SK-N-SH (cell line): ENCODE data around the gene PER1. TPM values are rescaled to one million over a fixed set of nuclear protein-coding genes. Genes with fewer than 3 reads are reported as not detected.

Experiments
- CTCF ChIA-PET: fragments of 300-600, 350-600 bp; formaldehyde crosslinking; extraction: SDS; loops from one replicate; lab custom pipeline; 2021; lab: Yijun Ruan, JAX
- POLR2A ChIA-PET: fragments of 350-600 bp; sonication (Branson Sonifier 250); formaldehyde crosslinking; extraction: SDS; loops from one replicate; lab custom pipeline; 2020; ENCODE audit warnings: antibody characterized with exemption, inconsistent platforms; lab: Yijun Ruan, JAX
- DNase-seq: peaks from one replicate; pipeline ENCODE4 v3.0.0; 2012
- H2AFZ ChIP-seq: fragments of 200-600 bp; sonication (generic); 2 replicates; pipeline ENCODE4 v1.8.1; 2016; ENCODE audit warnings: antibody characterized with exemption, mild to moderate bottlenecking, low read depth
- H3F3A ChIP-seq: fragments of 200-600 bp; sonication (generic); replicated peaks from 2 replicates; pipeline ENCODE3; 2016; ENCODE audit warnings: antibody characterized with exemption, mild to moderate bottlenecking; ENCODE audit not compliant: insufficient read depth
- H3K27ac ChIP-seq, 2 experiments: fragments of 200-500 bp in 1 of 2; fragments of 200-600 bp in 1 of 2; sonication (Bioruptor generic) in 1 of 2; sonication (generic), shearing (Covaris generic) in 1 of 2; 2 replicates each; pipeline versions ENCODE4 v1.5.1 to v1.6.1; 2014 to 2016; ENCODE audit warnings: low read depth in 2 of 2, inconsistent platforms in 1 of 2, low read length in 1 of 2, mild to moderate bottlenecking in 1 of 2, mixed read lengths in 1 of 2
- H3K27me3 ChIP-seq: fragments of 200-600 bp; sonication (generic), shearing (Covaris generic); 2 replicates; pipeline ENCODE4 v1.6.1; 2016; ENCODE audit warnings: mixed run types; ENCODE audit not compliant: insufficient read depth
- H3K36me3 ChIP-seq, 2 experiments: fragments of 200-500 bp in 1 of 2; fragments of 200-600 bp in 1 of 2; sonication (Bioruptor generic) in 1 of 2; sonication (generic) in 1 of 2; replicated peaks in 1 of 2; 2 replicates each; pipeline versions ENCODE3 to v1.5.1; 2014 to 2016; ENCODE audit warnings: low read length in 1 of 2, mild to moderate bottlenecking in 1 of 2; ENCODE audit not compliant: insufficient read depth in 2 of 2, control insufficient read depth in 1 of 2
- H3K4me1 ChIP-seq, 2 experiments: fragments of 200-500 bp in 1 of 2; fragments of 200-600 bp in 1 of 2; sonication (Bioruptor generic) in 1 of 2; sonication (generic), shearing (Covaris generic) in 1 of 2; 2 replicates each; pipeline versions ENCODE4 v1.5.1 to v1.6.1; 2014 to 2016; ENCODE audit warnings: low read depth in 1 of 2, low read length in 1 of 2, mixed run types in 1 of 2; ENCODE audit not compliant: insufficient read depth in 2 of 2, control insufficient read depth in 1 of 2
- H3K4me2 ChIP-seq: fragments of 200-600 bp; sonication (generic), shearing (Covaris generic); 2 replicates; pipeline ENCODE4 v1.6.1; 2017; ENCODE audit warnings: mixed run types
- H3K4me3 ChIP-seq, 2 experiments: fragments of 200-500 bp in 1 of 2; fragments of 200-600 bp in 1 of 2; sonication (Bioruptor generic) in 1 of 2; sonication (generic), shearing (Covaris generic) in 1 of 2; 2 replicates each; pipeline versions ENCODE4 v1.5.1 to v1.8.1; 2014 to 2016; ENCODE audit warnings: low read depth in 2 of 2, inconsistent platforms in 1 of 2, low read length in 1 of 2, mild to moderate bottlenecking in 1 of 2, mixed read lengths in 1 of 2, moderate library complexity in 1 of 2
- H3K79me2 ChIP-seq: fragments of 200-600 bp; sonication (generic); 2 replicates; pipeline ENCODE4 v1.8.1; 2017; ENCODE audit warnings: mild to moderate bottlenecking; ENCODE audit not compliant: insufficient read depth
- H3K9ac ChIP-seq: fragments of 200-600 bp; sonication (generic); 2 replicates; pipeline ENCODE4 v1.6.1; 2017; ENCODE audit warnings: mixed run types
- H3K9me2 ChIP-seq: fragments of 200-600 bp; sonication (generic); 2 replicates; pipeline ENCODE4 v1.6.1; 2017; ENCODE audit warnings: mixed run types
- H3K9me3 ChIP-seq: fragments of 200-600 bp; sonication (generic); 2 replicates; pipeline ENCODE4 v1.6.1; 2017; ENCODE audit warnings: mixed run types, mild to moderate bottlenecking, moderate library complexity
- H4K20me1 ChIP-seq: fragments of 200-600 bp; sonication (generic); 2 replicates; pipeline ENCODE4 v1.6.1; 2017; ENCODE audit warnings: mild to moderate bottlenecking, mixed run types; ENCODE audit not compliant: insufficient read depth
- FOSL2 ChIP-seq: IDR thresholded peaks from 2 replicates; pipeline ENCODE4 v1.4.0; 2012; ENCODE audit warnings: low read depth, mild to moderate bottlenecking, moderate library complexity, borderline replicate concordance
- JUND ChIP-seq: IDR thresholded peaks from 2 replicates; pipeline ENCODE4 v1.4.0; 2012
- MEF2A ChIP-seq: IDR thresholded peaks from 2 replicates; pipeline ENCODE4 v1.4.0; 2012; ENCODE audit warnings: low read depth, borderline replicate concordance
- MXI1 ChIP-seq: IDR thresholded peaks from 2 replicates; pipeline ENCODE4 v1.6.1; 2012; ENCODE audit warnings: mild to moderate bottlenecking, low read depth, low read length, improper control_type of control experiment
- POLR2AphosphoS5 ChIP-seq: IDR thresholded peaks from 2 replicates; pipeline ENCODE4 v1.6.1; 2012; ENCODE audit warnings: low read depth, low read length
- RXRA ChIP-seq: IDR thresholded peaks from 2 replicates; pipeline ENCODE4 v1.4.0; 2012; ENCODE audit warnings: low read depth, mild to moderate bottlenecking, borderline replicate concordance
- TAF1 ChIP-seq: IDR thresholded peaks from 2 replicates; pipeline ENCODE4 v1.6.1; 2012; ENCODE audit warnings: low read depth, mild to moderate bottlenecking, low read length, moderate library complexity, borderline replicate concordance
- YY1 ChIP-seq: IDR thresholded peaks from 2 replicates; pipeline ENCODE4 v1.4.0; 2012; ENCODE audit warnings: low read depth, mild to moderate bottlenecking
- WGBS: methylation state at CpG from one replicate; pipeline ENCODE4 v1.1.6; 2017; ENCODE audit warnings: low lambda C conversion rate; 5-methylcytosine and 5-hydroxymethylcytosine counted together
- polyA plus RNA-seq, 3 experiments: library from polyadenylated mRNA; depleted of rRNA; stranded (reverse); fragments of >200 nt; gene quantifications; 2 replicates each; pipeline ENCODE4 v1.2.3, GENCODE V29; 2012
- TF ChIP-seq, protein P1 (sequence below): fragments of 150-350 bp; IDR thresholded peaks from 2 replicates; pipeline ENCODE4 v1.6.1; 2016; ENCODE audit warnings: mild to moderate bottlenecking, low read depth, low read length
- TF ChIP-seq, protein P2 (sequence below): IDR thresholded peaks from 2 replicates; pipeline ENCODE4; 2012
- TF ChIP-seq, protein P3 (sequence below): fragments of 150-350 bp; IDR thresholded peaks from 2 replicates; pipeline ENCODE4 v1.6.1; 2017; ENCODE audit warnings: antibody characterized with exemption, low read length, low read depth, borderline replicate concordance
- TF ChIP-seq, protein P4 (sequence below): fragments of 200-600 bp; sonication (generic); IDR thresholded peaks from 2 replicates; pipeline ENCODE4 v1.6.1; 2017; ENCODE audit warnings: antibody characterized with exemption, mild to moderate bottlenecking, moderate library complexity
- TF ChIP-seq, protein P5 (sequence below): IDR thresholded peaks from 2 replicates; pipeline ENCODE4 v1.4.0; 2012; ENCODE audit warnings: low read depth, borderline replicate concordance

The PER1 gene
- polyA plus RNA-seq, 1 of the 3 experiments (the other 2 are of a cell fraction) = 56.8 TPM

DNA sequence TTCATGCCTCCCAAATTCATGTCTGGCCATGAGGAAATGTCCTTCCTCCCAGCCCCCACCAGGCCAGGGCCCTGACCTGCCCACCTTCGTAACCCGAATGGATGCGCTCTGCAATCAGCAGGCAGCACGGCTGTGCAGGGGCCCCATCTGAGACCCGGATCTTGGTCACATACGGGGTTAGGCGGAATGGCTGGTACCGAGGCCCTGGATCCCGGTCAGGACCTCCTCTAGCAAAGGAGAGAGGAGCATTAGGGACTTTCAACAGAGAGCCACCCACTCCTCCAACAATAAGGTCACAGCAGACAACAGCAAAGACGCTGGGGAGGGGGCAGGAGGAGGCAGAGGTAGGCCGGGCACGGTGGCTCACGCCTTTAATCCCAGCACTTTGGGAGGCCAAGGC is 3.6 kb downstream of the PER1 start (continued):
- TF ChIP-seq, protein P1, sequence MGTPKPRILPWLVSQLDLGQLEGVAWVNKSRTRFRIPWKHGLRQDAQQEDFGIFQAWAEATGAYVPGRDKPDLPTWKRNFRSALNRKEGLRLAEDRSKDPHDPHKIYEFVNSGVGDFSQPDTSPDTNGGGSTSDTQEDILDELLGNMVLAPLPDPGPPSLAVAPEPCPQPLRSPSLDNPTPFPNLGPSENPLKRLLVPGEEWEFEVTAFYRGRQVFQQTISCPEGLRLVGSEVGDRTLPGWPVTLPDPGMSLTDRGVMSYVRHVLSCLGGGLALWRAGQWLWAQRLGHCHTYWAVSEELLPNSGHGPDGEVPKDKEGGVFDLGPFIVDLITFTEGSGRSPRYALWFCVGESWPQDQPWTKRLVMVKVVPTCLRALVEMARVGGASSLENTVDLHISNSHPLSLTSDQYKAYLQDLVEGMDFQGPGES = no peak

DNA sequence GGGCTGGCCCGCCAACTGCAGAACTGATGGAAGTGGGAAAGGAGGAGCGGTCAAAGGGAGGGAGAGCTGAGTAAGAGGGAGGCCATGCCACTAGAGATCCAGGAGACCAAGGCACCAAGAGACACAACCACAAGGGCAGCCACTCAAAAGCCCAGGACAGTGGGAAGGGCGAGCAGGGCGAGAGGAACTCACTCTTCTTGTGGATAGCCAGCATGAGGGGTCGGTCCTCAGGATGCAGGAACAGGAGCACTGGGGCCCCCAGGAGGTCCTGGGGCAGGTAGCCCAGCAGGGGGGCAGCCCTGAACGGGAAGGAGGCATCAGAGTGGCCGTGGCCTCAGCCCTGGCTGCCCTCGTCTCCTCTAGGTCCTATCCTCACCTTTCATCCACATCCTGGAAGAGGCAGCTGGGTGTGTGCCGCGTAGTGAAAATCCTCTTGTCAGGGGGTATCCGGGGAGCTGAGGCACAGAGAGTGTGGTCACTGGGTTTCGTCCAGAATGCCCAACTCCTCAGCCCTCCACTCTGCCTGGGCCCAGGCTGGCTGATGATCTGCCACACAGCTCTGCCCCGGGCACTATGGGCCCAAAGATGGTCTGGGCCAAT is 4.3 kb downstream of the PER1 start:
- POLR2A ChIA-PET = no interaction called here
- Histone ChIP-seq H3K9me2 (no peaks in the 10 kb centered on the region), H3K4me1 (peaks cover 12 to 13% of the 10 kb centered on the region in 2 experiments; a peak in 3 of 4 replicates), H4K20me1 (peaks cover 9% of the 10 kb centered on the region; the same call in 1 of the 2 replicates), H3F3A (peaks cover 8% of the 10 kb centered on the region), H3K9me3 (no peaks in the 10 kb centered on the region), H3K79me2 (peaks cover 16% of the 10 kb centered on the region; the same call in 1 of the 2 replicates), H3K9ac (no peak overlapping the region), H3K27me3 (no peaks in the 10 kb centered on the region), H3K27ac (no peak overlapping the region), H3K36me3 (peaks cover 14 to 54% of the 10 kb centered on the region in 2 experiments), H2AFZ (no peak overlapping the region), H3K4me2 (no peak overlapping the region)
- CTCF ChIA-PET = interaction anchor here (0.8 to 1.9 kb wide), 2 partner anchors 9 to 10 kb away, joined by 3 to 12 read pairs; no protein-coding TSS in a partner anchor
- DNase-seq = no peak
- TF ChIP-seq, protein P2, sequence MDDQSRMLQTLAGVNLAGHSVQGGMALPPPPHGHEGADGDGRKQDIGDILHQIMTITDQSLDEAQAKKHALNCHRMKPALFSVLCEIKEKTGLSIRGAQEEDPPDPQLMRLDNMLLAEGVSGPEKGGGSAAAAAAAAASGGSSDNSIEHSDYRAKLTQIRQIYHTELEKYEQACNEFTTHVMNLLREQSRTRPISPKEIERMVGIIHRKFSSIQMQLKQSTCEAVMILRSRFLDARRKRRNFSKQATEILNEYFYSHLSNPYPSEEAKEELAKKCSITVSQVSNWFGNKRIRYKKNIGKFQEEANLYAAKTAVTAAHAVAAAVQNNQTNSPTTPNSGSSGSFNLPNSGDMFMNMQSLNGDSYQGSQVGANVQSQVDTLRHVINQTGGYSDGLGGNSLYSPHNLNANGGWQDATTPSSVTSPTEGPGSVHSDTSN = no peak
- TF ChIP-seq TAF1 (no peak), JUND (no peak), FOSL2 (no peak), MEF2A (no peak), RXRA (no peak), MXI1 (no peak), YY1 (no peak), POLR2AphosphoS5 (no peak)
- TF ChIP-seq, protein P3, sequence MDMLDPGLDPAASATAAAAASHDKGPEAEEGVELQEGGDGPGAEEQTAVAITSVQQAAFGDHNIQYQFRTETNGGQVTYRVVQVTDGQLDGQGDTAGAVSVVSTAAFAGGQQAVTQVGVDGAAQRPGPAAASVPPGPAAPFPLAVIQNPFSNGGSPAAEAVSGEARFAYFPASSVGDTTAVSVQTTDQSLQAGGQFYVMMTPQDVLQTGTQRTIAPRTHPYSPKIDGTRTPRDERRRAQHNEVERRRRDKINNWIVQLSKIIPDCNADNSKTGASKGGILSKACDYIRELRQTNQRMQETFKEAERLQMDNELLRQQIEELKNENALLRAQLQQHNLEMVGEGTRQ = no peak
- TF ChIP-seq, protein P4, sequence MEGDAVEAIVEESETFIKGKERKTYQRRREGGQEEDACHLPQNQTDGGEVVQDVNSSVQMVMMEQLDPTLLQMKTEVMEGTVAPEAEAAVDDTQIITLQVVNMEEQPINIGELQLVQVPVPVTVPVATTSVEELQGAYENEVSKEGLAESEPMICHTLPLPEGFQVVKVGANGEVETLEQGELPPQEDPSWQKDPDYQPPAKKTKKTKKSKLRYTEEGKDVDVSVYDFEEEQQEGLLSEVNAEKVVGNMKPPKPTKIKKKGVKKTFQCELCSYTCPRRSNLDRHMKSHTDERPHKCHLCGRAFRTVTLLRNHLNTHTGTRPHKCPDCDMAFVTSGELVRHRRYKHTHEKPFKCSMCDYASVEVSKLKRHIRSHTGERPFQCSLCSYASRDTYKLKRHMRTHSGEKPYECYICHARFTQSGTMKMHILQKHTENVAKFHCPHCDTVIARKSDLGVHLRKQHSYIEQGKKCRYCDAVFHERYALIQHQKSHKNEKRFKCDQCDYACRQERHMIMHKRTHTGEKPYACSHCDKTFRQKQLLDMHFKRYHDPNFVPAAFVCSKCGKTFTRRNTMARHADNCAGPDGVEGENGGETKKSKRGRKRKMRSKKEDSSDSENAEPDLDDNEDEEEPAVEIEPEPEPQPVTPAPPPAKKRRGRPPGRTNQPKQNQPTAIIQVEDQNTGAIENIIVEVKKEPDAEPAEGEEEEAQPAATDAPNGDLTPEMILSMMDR = no peak
- TF ChIP-seq, protein P5, sequence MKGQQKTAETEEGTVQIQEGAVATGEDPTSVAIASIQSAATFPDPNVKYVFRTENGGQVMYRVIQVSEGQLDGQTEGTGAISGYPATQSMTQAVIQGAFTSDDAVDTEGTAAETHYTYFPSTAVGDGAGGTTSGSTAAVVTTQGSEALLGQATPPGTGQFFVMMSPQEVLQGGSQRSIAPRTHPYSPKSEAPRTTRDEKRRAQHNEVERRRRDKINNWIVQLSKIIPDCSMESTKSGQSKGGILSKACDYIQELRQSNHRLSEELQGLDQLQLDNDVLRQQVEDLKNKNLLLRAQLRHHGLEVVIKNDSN = no peak
- TF ChIP-seq, all 33 proteins: peak for 0
- no peak overlapping the region for H3K4me3 ChIP-seq
- WGBS = 90% methylated on average over 13 of the region's 13 CpGs
